ENCODE measurements around the gene SLC5A11.

Gene SLC5A11

DNA sequence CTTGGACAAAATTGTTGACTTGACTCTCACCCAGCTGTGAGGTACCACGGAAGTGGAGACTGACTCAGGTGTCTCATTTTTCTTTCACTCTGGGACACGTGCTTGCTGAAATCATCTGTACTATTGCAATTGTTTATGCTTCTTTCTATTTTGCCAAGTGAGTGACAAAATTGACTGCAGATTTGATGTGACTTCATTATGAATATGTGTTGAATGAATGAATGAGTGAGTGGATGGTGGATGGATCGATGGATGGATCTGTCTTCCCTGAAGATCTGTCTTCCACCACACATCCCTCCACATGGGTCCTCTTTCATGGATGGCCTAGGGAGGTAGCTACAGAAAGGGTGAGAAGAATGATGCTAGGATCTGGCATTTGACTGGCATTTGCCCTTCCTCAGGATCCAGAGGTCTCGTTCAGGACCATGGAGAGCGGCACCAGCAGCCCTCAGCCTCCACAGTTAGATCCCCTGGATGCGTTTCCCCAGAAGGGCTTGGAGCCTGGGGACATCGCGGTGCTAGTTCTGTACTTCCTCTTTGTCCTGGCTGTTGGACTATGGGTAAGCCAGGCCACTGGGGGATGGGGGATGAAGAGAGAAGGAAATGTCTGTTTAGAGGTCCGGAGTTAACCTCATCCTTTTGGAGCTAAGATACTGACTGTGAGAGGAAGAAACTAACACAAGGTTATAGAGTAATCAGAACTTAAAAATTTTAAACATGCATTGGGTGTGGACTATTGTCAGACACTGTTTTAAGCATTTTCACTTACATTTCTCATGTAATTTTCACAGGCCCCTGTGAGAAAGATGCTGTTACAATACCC is 12.7 kb downstream of the SLC5A11 start:
- Histone ChIP-seq H3K4me2 (ENCODE audit: low read length) (no peak overlapping the region), H3K4me3 (ENCODE audit: low read depth, low read length) (no peak overlapping the region), H3K9me3 (ENCODE audit: control insufficient read depth, low read length) (no peaks in the 10 kb centered on the region), H3K4me1 (no peaks in the 10 kb centered on the region), H3K9ac (no peak overlapping the region), H3K27me3 (ENCODE audit: control insufficient read depth, insufficient read depth, low read length) (no peaks in the 10 kb centered on the region), H2AFZ (no peak overlapping the region), H3K27ac (no peak overlapping the region), H3K79me2 (no peaks in the 10 kb centered on the region), H3K36me3 (ENCODE audit: control insufficient read depth, insufficient read depth, low read length) (no peaks in the 10 kb centered on the region)
- TF ChIP-seq, protein P1, sequence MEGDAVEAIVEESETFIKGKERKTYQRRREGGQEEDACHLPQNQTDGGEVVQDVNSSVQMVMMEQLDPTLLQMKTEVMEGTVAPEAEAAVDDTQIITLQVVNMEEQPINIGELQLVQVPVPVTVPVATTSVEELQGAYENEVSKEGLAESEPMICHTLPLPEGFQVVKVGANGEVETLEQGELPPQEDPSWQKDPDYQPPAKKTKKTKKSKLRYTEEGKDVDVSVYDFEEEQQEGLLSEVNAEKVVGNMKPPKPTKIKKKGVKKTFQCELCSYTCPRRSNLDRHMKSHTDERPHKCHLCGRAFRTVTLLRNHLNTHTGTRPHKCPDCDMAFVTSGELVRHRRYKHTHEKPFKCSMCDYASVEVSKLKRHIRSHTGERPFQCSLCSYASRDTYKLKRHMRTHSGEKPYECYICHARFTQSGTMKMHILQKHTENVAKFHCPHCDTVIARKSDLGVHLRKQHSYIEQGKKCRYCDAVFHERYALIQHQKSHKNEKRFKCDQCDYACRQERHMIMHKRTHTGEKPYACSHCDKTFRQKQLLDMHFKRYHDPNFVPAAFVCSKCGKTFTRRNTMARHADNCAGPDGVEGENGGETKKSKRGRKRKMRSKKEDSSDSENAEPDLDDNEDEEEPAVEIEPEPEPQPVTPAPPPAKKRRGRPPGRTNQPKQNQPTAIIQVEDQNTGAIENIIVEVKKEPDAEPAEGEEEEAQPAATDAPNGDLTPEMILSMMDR (IDR thresholded peaks at IDR 0.05): no peak

DNA sequence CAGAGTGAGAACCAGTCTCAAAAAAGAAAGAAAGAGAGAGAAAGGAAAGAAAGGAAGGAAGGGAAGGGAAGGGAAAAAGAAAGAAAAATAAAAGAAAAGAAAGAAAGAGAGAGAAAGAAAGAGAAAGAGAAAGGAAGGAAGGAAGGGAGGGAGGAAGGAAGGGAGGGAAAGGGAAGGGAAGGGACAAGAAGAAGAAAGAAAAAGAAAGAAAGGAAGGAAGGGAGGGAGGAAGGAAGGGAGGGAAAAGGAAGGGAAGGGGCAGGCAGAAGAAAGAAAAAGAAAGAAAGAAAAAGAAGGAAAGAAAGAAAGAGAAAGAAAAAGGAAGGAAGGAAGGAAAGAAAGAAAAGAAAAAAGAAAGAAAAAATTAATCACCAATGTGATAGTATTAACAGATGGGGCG is 15.7 kb downstream of the SLC5A11 start:
- H2AFZ ChIP-seq: no peak overlapping the region
- no peaks in the 10 kb centered on the region for H3K9me3 ChIP-seq (ENCODE audit: control insufficient read depth, low read length)
- no peaks in the 10 kb centered on the region for H3K27me3 ChIP-seq (ENCODE audit: control insufficient read depth, insufficient read depth, low read length)
- H3K27ac ChIP-seq: no peak overlapping the region
- no peak overlapping the region for H3K4me2 ChIP-seq (ENCODE audit: low read length)
- no peak overlapping the region for H3K4me3 ChIP-seq (ENCODE audit: low read depth, low read length)
- no peaks in the 10 kb centered on the region for H3K4me1 ChIP-seq
- no peaks in the 10 kb centered on the region for H3K79me2 ChIP-seq
- no peak overlapping the region for H3K9ac ChIP-seq
- TF ChIP-seq, protein P1 (IDR thresholded peaks at IDR 0.05): no peak
- no peaks in the 10 kb centered on the region for H3K36me3 ChIP-seq (ENCODE audit: control insufficient read depth, insufficient read depth, low read length)

DNA sequence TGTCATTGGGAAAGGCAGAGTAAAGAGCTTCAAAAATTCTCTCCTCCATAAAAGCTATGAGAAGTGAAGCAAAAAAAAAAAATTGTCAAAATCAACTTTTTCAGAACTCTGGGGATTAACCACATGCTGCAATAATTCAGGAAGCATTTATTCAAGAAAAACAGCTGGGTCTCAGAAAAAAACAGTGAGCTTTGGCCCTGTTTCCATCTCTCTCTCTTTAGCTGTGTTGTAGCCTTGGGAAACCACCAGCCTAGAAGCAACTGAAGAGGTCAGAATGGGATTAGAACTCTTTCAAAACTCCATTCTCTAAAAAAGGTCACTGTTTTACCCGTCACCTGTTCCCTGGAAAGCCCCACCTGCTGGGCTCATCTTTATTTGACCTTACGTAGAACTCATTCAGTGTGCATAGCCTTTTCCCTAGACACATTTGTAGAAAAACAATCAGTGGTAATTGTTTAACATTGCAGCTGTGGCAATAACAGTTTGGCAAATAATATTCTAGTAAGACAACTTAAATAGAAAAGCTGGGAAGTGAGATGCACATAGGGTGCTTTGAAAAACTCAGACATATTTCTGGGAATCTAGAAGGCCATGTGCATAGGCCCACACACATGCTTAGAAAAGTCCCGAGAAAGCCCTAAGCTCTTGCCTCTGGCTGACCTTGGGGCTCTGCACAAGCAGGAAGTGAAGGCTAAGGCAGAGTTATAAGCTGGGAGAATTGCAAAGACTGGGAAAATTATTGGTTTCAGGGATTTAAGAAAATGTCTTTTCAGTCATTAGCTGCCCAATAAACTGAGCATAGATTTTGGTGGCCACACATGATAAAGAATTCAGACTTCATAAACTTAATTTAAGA is 18.0 kb downstream of the SLC5A11 start:
- no peak overlapping the region for H3K27ac ChIP-seq
- H3K4me1 ChIP-seq: no peaks in the 10 kb centered on the region
- TF ChIP-seq, protein P1 (IDR thresholded peaks at IDR 0.05): no peak
- H3K9ac ChIP-seq: no peak overlapping the region
- H3K27me3 ChIP-seq (ENCODE audit: control insufficient read depth, insufficient read depth, low read length): no peaks in the 10 kb centered on the region
- no peaks in the 10 kb centered on the region for H3K79me2 ChIP-seq
- no peaks in the 10 kb centered on the region for H3K36me3 ChIP-seq (ENCODE audit: control insufficient read depth, insufficient read depth, low read length)
- H3K4me3 ChIP-seq (ENCODE audit: low read depth, low read length): no peak overlapping the region
- no peak overlapping the region for H2AFZ ChIP-seq
- no peak overlapping the region for H3K4me2 ChIP-seq (ENCODE audit: low read length)
- H3K9me3 ChIP-seq (ENCODE audit: control insufficient read depth, low read length): no peaks in the 10 kb centered on the region

DNA sequence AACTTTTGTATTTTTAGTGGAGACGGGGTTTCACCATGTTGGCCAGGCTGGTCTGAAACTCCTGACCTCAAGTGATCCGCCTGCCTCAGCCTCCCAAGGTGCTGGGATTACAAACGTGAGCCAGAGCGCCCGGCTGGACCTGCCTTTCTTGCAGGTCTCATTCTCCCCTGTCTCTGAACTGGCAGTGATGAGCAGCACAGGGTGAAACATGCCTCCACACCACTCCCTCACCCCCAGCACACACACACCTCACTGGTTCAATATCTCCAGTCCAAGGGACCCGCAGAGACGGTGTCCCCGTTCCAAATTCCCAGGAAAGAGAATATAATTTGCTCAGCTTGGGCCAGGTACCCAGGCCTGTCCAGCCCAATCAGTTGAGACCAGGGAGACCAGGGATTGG is 23.3 kb downstream of the SLC5A11 start:
- no peak overlapping the region for H3K4me3 ChIP-seq (ENCODE audit: low read depth, low read length)
- H3K79me2 ChIP-seq: no peaks in the 10 kb centered on the region
- TF ChIP-seq, protein P1 (IDR thresholded peaks at IDR 0.05): no peak
- no peaks in the 10 kb centered on the region for H3K4me1 ChIP-seq
- H3K4me2 ChIP-seq (ENCODE audit: low read length): no peak overlapping the region
- no peaks in the 10 kb centered on the region for H3K27me3 ChIP-seq (ENCODE audit: control insufficient read depth, insufficient read depth, low read length)
- H2AFZ ChIP-seq: no peak overlapping the region
- H3K27ac ChIP-seq: no peak overlapping the region
- no peaks in the 10 kb centered on the region for H3K9me3 ChIP-seq (ENCODE audit: control insufficient read depth, low read length)
- no peaks in the 10 kb centered on the region for H3K36me3 ChIP-seq (ENCODE audit: control insufficient read depth, insufficient read depth, low read length)
- H3K9ac ChIP-seq: no peak overlapping the region

Measured in parathyroid adenoma (tissue), 2 donors.